Uterus (tissue), 4 donors: ENCODE measurements around the gene IL4R. TPM values are rescaled to one million over a fixed set of nuclear protein-coding genes. Genes with fewer than 3 reads are reported as not detected.

ENCODE experiments used
- DNase-seq, 2 donors: peaks; one replicate each; pipeline ENCODE4 v3.0.0-alpha.2; 2019 to 2020
- H3K27ac ChIP-seq, 2 donors: fragments of 200-600 bp; sonication (generic); 1 replicate in 1 of 2; 2 replicates in 1 of 2; pipeline ENCODE4 v1.5.1; 2016 to 2018
- H3K27me3 ChIP-seq, 2 donors: fragments of 200-600 bp; sonication (generic); one replicate each; pipeline ENCODE4 v1.5.1; 2018 to 2019; ENCODE audit warnings: control low read depth in 1 of 2
- H3K36me3 ChIP-seq, 2 donors: fragments of 200-600 bp; sonication (generic); one replicate each; pipeline ENCODE4 v1.5.1; 2019; ENCODE audit warnings: control low read depth in 1 of 2
- H3K4me1 ChIP-seq, 2 donors: fragments of 200-600 bp; sonication (generic); one replicate each; pipeline ENCODE4 v1.5.1; 2018 to 2019; ENCODE audit warnings: control low read depth in 1 of 2
- H3K4me3 ChIP-seq, 2 donors: fragments of 200-600 bp; sonication (generic); 1 replicate in 1 of 2; 2 replicates in 1 of 2; pipeline ENCODE4 v1.5.1; 2018 to 2019; ENCODE audit warnings: mild to moderate bottlenecking in 1 of 2
- H3K9me3 ChIP-seq, 2 donors: fragments of 200-600 bp; sonication (generic); one replicate each; pipeline ENCODE4 v1.5.1; 2019; ENCODE audit warnings: control low read depth in 1 of 2
- CTCF ChIP-seq, 4 experiments: fragments of 200-600 bp in 2 of 4; fragments of 450-650 bp in 2 of 4; sonication (generic) in 2 of 4; IDR thresholded peaks; one replicate each; pipeline ENCODE4 v1.5.1; 2016 to 2019; ENCODE audit warnings: antibody characterized with exemption in 4 of 4, mild to moderate bottlenecking in 2 of 4, moderate library complexity in 1 of 4
- POLR2A ChIP-seq, 2 donors: fragments of 450-650 bp; IDR thresholded peaks; one replicate each; pipeline ENCODE4 v1.6.1; 2016; ENCODE audit warnings: antibody characterized with exemption in 2 of 2, mild to moderate bottlenecking in 1 of 2, moderate library complexity in 1 of 2
- intact Hi-C: fragments of 100-400 bp; cut with DNase I; formaldehyde crosslinking; loops from one replicate; pipeline ENCODE4 v1.15.1; 2023; ENCODE audit warnings: low total_unique reads
- total RNA-seq, 4 donors: library from RNA; depleted of rRNA in 3 of 4; stranded (reverse); fragments of >200 nt in 3 of 4; gene quantifications; one replicate each; pipeline versions ENCODE4 v1.1.0 to v1.2.4, GENCODE V29; 2014 to 2023
- donor health status: DM: yes; HTN: yes; CAD: no.

IL4R gene
- total RNA-seq, 4 donors from 2014 or later, result 9.4 to 137 (median 45.4) TPM

DNA sequence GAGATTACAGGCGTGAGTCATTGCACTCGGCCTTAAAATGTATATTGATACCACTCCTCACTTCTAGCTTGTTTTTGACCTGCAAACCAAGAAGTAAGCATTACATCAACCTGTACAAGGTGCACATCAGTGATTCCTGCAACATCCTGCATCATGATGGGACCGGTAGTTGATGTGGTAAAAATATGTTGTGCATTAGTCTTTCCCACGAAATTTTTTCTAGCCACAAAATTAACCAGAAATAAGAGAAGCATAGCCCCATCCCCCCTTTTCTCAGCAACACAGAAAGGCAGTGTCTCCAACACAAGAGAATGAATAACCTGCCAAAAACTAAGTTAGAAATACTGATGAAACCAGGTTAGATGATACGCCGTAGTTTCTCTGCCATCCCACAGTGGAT is 24.1 kb upstream of the IL4R start:
- Histone ChIP-seq H3K36me3 (no peaks in the 10 kb centered on the region), H3K4me1 (no peaks in the 10 kb centered on the region), H3K27ac (no peak overlapping the region), H3K27me3 (no peaks in the 10 kb centered on the region), H3K4me3 (no peak overlapping the region), H3K9me3 (no peaks in the 10 kb centered on the region)
- DNase-seq, result no peak
- intact Hi-C loops, result no loop called here
- TF ChIP-seq CTCF (IDR thresholded peaks at IDR 0.05) (no peak), POLR2A (IDR thresholded peaks at IDR 0.05) (no peak)

DNA sequence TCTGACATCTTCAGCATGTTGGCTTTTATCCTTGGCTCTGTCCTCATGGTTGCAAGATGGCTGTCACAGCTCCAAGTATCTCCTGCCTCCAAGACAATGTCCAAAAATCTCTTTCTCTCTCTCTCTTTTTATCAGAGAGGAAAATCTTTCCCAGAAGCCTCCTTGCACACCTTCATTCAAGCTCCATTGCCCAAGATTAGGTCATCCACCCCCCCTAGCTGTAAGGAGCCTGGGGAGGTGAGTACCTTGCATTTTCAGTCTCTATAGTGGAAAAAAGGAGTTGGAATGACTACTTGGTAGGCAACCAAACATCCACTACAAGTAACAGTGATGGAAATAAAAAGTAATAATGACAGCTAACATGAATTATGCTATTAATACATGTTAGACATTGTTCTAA is 23.2 kb upstream of the IL4R start:
- intact Hi-C loops, result no loop called here
- Histone ChIP-seq H3K4me1 (no peaks in the 10 kb centered on the region), H3K27ac (no peak overlapping the region)

GRCh38 chr16:27291106-27291505 is 22.7 kb upstream of the IL4R start:
- no peak for TF ChIP-seq POLR2A (IDR thresholded peaks at IDR 0.05)
- Histone ChIP-seq H3K9me3 (no peaks in the 10 kb centered on the region), H3K36me3 (no peaks in the 10 kb centered on the region), H3K27me3 (no peaks in the 10 kb centered on the region), H3K4me1 (no peaks in the 10 kb centered on the region), H3K27ac (no peak overlapping the region), H3K4me3 (no peak overlapping the region)
- DNase-seq, result peak in 1 of 2 donors; percentile 25
- intact Hi-C loops, result no loop called here

More for the DNA sequence above, 23.2 kb upstream of the IL4R start:
- no peak for DNase-seq
- Histone ChIP-seq H3K27me3 (no peaks in the 10 kb centered on the region), H3K4me3 (no peak overlapping the region), H3K36me3 (no peaks in the 10 kb centered on the region), H3K9me3 (no peaks in the 10 kb centered on the region)
- TF ChIP-seq POLR2A (IDR thresholded peaks at IDR 0.05) (no peak), CTCF (IDR thresholded peaks at IDR 0.05) (no peak)

GRCh38 chr16:27291722-27292240 is 22.0 kb upstream of the IL4R start:
- intact Hi-C loops, result no loop called here

DNA sequence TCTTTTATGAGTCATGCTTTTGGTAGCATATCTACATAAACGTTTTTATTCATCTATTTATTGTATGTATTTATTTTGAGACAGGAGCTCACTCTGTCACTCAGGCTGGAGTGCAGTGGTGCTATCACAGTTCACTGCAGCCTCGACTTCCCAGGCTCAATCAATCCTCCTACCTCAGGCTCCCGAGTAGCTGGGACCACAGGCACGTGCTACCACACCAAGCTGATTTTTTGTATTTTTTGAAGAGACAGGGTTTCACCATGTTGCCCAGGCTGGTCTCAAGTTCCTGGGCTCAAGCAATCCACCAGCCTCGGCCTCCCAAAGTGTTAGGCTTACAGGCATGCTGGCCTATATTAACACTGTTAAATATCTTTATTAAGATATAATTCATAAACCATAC is 20.4 kb upstream of the IL4R start:
- Histone ChIP-seq H3K27ac (no peak overlapping the region), H3K36me3 (no peaks in the 10 kb centered on the region), H3K27me3 (no peaks in the 10 kb centered on the region), H3K4me3 (no peak overlapping the region), H3K9me3 (no peaks in the 10 kb centered on the region), H3K4me1 (no peaks in the 10 kb centered on the region)
- no peak for DNase-seq
- TF ChIP-seq CTCF (IDR thresholded peaks at IDR 0.05) (no peak), POLR2A (IDR thresholded peaks at IDR 0.05) (no peak)
- intact Hi-C loops, result no loop called here

More at GRCh38 chr16:27291722-27292240, 22.0 kb upstream of the IL4R start:
- no peak overlapping the region for H3K27ac ChIP-seq
- TF ChIP-seq POLR2A (IDR thresholded peaks at IDR 0.05) (no peak), CTCF (IDR thresholded peaks at IDR 0.05) (no peak)
- no peaks in the 10 kb centered on the region for H3K4me1 ChIP-seq
- H3K4me3 ChIP-seq, result no peak overlapping the region
- H3K9me3 ChIP-seq, result no peaks in the 10 kb centered on the region
- H3K27me3 ChIP-seq, result no peaks in the 10 kb centered on the region
- DNase-seq, result no peak
- no peaks in the 10 kb centered on the region for H3K36me3 ChIP-seq

- intact Hi-C loops, result no loop called here
- Histone ChIP-seq H3K27ac (no peak overlapping the region), H3K4me3 (no peak overlapping the region), H3K9me3 (no peaks in the 10 kb centered on the region), H3K4me1 (no peaks in the 10 kb centered on the region), H3K27me3 (no peaks in the 10 kb centered on the region), H3K36me3 (no peaks in the 10 kb centered on the region)
- no peak for TF ChIP-seq CTCF (IDR thresholded peaks at IDR 0.05)
- no peak for TF ChIP-seq POLR2A (IDR thresholded peaks at IDR 0.05)
- DNase-seq, result no peak
Measured at GRCh38 chr16:27298132-27298531, 15.6 kb upstream of the IL4R start.
